ENCODE data around the gene SLC29A1.

DNA sequence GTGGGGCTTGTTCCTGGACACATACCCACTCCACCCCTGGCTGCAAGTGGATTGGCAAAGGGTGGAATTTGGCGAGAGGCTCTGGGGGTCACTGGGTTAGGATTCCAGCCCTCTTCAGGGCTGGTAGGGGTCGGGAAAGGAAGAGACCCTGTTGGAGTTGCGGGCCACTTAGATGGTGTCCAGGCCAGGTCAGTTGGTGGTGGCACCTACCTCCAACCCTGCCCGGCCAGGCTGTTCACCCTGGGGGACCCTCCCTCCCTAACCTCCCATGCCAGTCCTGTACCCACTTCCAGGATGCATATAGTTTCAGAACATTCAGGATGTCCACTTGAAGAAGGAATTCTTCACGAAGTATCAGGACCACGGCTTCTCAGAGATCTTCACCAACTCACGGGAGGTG, 43.7 kb upstream of the SLC29A1 start:
- TF ChIP-seq, protein P1, sequence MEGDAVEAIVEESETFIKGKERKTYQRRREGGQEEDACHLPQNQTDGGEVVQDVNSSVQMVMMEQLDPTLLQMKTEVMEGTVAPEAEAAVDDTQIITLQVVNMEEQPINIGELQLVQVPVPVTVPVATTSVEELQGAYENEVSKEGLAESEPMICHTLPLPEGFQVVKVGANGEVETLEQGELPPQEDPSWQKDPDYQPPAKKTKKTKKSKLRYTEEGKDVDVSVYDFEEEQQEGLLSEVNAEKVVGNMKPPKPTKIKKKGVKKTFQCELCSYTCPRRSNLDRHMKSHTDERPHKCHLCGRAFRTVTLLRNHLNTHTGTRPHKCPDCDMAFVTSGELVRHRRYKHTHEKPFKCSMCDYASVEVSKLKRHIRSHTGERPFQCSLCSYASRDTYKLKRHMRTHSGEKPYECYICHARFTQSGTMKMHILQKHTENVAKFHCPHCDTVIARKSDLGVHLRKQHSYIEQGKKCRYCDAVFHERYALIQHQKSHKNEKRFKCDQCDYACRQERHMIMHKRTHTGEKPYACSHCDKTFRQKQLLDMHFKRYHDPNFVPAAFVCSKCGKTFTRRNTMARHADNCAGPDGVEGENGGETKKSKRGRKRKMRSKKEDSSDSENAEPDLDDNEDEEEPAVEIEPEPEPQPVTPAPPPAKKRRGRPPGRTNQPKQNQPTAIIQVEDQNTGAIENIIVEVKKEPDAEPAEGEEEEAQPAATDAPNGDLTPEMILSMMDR (IDR thresholded peaks at IDR 0.05; ENCODE audit: poor library complexity): no peak
- TF ChIP-seq EZH2 (IDR thresholded peaks at IDR 0.05; ENCODE audit: borderline replicate concordance) (no peak), EZH2phosphoT487 (IDR thresholded peaks at IDR 0.05; ENCODE audit: low read depth, severe bottlenecking, unreplicated experiment) (no peak)
